Ovary (tissue), 9 donors: ENCODE data around the gene ELL2. TPM values are rescaled to one million over a fixed set of nuclear protein-coding genes. Genes with fewer than 3 reads are reported as not detected.

ENCODE experiments used
- DNase-seq, 5 donors: peaks; one replicate each; pipeline ENCODE4 v3.0.0-alpha.2; 2019 to 2020
- H3K27ac ChIP-seq, 2 donors: fragments of 200-600 bp; one replicate each; pipeline versions ENCODE4 v1.5.1 to v1.8.0; 2019 to 2022
- H3K27me3 ChIP-seq: fragments of 200-600 bp; one replicate; pipeline ENCODE4 v1.8.0; 2022
- H3K36me3 ChIP-seq: fragments of 200-600 bp; sonication (generic); one replicate; pipeline ENCODE4 v1.5.1; 2019
- H3K4me1 ChIP-seq: one replicate; pipeline ENCODE4 v1.8.1; 2013; ENCODE audit warnings: mild to moderate bottlenecking, moderate library complexity; ENCODE audit not compliant: insufficient read depth
- H3K4me3 ChIP-seq: fragments of 200-600 bp; sonication (generic); one replicate; pipeline ENCODE4 v1.5.1; 2017
- H3K9me3 ChIP-seq, 2 donors: fragments of 200-600 bp in 1 of 2; sonication (generic) in 1 of 2; one replicate each; pipeline versions ENCODE4 v1.5.1 to v1.8.1; 2013 to 2019; ENCODE audit warnings: mild to moderate bottlenecking in 1 of 2, moderate library complexity in 1 of 2
- EP300 ChIP-seq: sonication (generic); formaldehyde crosslinking; IDR thresholded peaks from one replicate; pipeline ENCODE4 v1.6.1; 2017; ENCODE audit warnings: antibody characterized with exemption
- POLR2A ChIP-seq: fragments of 450-650 bp; IDR thresholded peaks from one replicate; pipeline ENCODE4 v1.6.1; 2017; ENCODE audit warnings: antibody characterized with exemption, mild to moderate bottlenecking, moderate library complexity
- WGBS, 3 donors: extraction: QIAGEN DNeasy Blood & Tissue Kit in 1 of 3; methylation state at CpG; one replicate each; pipeline versions ENCODE4 v1.1.5 to v1.1.7; 2013 to 2017; 5-methylcytosine and 5-hydroxymethylcytosine counted together
- intact Hi-C, 4 donors: fragments of 100-400 bp; cut with DNase I; formaldehyde crosslinking; loops; one replicate each; pipeline versions ENCODE4 v1.11.0 to v1.15.1; 2022 to 2023
- polyA plus RNA-seq, 2 donors: library from polyadenylated mRNA; stranded (reverse); fragments of 200-250 nt in 1 of 2; fragments of 350-450 nt in 1 of 2; fragmentation: Illumina TruSeq in 1 of 2; extraction: RNeasy Lipid Tissue Mini Kit (QIAGEN cat#74804) in 1 of 2; gene quantifications; one replicate each; pipeline ENCODE4 v1.2.3, GENCODE V29; 2013 to 2014
- total RNA-seq, 7 donors: library from RNA; depleted of rRNA in 2 of 7; stranded (reverse); fragments of >200 nt in 2 of 7; fragmentation: NEBNext Ultra II Directional in 3 of 7; extraction: Animal tissue kit (Norgen Biotek cat#: 25700) in 3 of 7; gene quantifications; one replicate each; pipeline versions ENCODE4 v1.1.0 to v1.2.4, GENCODE V29; 2016 to 2023
- TF ChIP-seq, protein P1 (sequence below), 3 donors: fragments of 450-650 bp in 2 of 3; fragments of 200-600 bp in 1 of 3; IDR thresholded peaks; one replicate each; pipeline versions ENCODE4 v1.5.1 to v1.8.0; 2016 to 2022; ENCODE audit warnings: antibody characterized with exemption in 3 of 3, mild to moderate bottlenecking in 1 of 3
- donor health status: DM: no; HTN: no; CAD: no; lungs with moderate emphysema.
- donor health status: DM: no; HTN: no; CAD: no.
- donor health status: Bipolar disorder and iron deficiency.
- donor health status: DM: yes; HTN: yes; CAD: no.
- donor health status: DM: no; HTN: no; CAD: no.
- donor health status: DM: yes; HTN: yes; CAD: no.

The ELL2 gene
- total and polyA plus RNA-seq, 9 donors = 7.2 to 73.2 (median 25.1) TPM

DNA sequence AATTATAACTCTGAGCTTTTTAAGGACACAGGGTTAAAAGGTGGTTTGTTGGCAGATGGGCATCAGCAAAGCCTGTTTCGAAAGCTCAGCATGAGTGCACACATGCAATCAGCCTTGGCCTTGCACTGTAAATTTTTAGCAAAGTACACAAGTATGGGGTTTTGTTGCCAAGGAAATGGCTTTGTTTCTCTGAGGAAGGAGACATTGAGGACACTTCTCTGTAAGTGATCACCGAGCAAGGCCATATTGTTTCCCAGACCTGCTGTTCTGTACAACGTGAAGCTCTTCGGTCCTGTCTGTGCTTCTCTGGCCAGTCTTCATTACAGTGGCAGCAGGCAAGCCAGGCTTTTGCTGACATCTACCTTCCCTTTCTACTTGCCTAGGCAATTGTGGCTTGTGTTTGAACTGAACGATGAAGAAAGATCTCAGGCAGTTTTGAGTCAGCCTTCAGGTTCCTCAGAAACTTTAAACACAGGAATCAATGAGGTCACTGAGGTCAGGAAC lies 111.2 kb downstream of the ELL2 start:
- H3K36me3 ChIP-seq = no peaks in the 10 kb centered on the region
- H3K4me3 ChIP-seq = no peak overlapping the region
- TF ChIP-seq, protein P1, sequence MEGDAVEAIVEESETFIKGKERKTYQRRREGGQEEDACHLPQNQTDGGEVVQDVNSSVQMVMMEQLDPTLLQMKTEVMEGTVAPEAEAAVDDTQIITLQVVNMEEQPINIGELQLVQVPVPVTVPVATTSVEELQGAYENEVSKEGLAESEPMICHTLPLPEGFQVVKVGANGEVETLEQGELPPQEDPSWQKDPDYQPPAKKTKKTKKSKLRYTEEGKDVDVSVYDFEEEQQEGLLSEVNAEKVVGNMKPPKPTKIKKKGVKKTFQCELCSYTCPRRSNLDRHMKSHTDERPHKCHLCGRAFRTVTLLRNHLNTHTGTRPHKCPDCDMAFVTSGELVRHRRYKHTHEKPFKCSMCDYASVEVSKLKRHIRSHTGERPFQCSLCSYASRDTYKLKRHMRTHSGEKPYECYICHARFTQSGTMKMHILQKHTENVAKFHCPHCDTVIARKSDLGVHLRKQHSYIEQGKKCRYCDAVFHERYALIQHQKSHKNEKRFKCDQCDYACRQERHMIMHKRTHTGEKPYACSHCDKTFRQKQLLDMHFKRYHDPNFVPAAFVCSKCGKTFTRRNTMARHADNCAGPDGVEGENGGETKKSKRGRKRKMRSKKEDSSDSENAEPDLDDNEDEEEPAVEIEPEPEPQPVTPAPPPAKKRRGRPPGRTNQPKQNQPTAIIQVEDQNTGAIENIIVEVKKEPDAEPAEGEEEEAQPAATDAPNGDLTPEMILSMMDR (IDR thresholded peaks at IDR 0.05) = no peak
- TF ChIP-seq EP300 = no peak
- no peak for TF ChIP-seq POLR2A
- H3K27ac ChIP-seq = no peak overlapping the region
- H3K9me3 ChIP-seq = no peaks in the 10 kb centered on the region
- WGBS, 3 donors = 64 to 79% (median 74%) methylated on average over 5 of the region's 5 CpGs
- no peaks in the 10 kb centered on the region for H3K27me3 ChIP-seq
- intact Hi-C loops = loop anchor here in 2 of 4 donors (10.0 kb wide), 1 partner anchor 484 kb away; no protein-coding TSS in a partner anchor
- no peaks in the 10 kb centered on the region for H3K4me1 ChIP-seq
- DNase-seq = no peak

DNA sequence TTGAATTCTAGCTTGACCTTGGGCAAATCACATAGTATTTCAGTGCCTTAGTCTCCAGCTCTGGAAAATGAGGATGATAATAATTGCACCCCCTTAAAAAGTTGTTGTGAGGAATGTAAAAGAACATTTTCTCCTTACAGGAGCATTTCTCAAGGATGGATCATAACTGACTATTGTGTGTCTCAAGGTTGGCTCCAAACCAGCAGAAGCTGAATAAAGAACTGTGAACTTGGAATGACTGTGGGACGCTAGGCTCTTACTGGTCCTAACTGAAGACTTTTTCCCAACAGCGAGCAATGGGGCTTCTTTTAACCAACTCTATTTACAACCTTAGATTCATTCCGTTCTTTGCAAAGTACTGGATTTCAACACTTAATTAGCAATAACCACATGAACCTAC lies 113.0 kb downstream of the ELL2 start:
- TF ChIP-seq, protein P1 (IDR thresholded peaks at IDR 0.05) = no peak
- Histone ChIP-seq H3K4me3 (no peak overlapping the region), H3K9me3 (no peaks in the 10 kb centered on the region), H3K27ac (no peak overlapping the region), H3K27me3 (no peaks in the 10 kb centered on the region), H3K36me3 (no peaks in the 10 kb centered on the region), H3K4me1 (no peaks in the 10 kb centered on the region)
- DNase-seq = no peak
- 49 to 59% (median 55%) methylated on average over 3 of the region's 3 CpGs for WGBS, 3 donors
- intact Hi-C loops = loop anchor here (5.0 to 10.0 kb wide), 7 partner anchors 64 to 206 kb away; partner anchors contain the start of gene RFESD (in 1 of the 4)

DNA sequence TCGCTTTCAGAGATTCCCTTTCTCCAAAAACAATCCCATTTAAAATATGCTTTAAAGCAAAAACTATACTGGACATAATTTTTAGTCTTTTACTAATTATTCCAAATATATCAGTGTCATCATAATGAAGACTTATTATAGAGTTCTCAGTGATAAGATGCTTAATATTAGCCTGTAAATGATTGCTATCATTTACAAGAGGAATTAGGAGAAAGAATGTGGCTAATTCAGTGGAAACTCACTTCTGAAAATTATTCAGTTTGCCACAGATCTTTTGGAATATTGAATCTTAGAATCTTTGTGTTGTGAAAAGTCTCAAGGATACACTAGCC lies 114.4 kb downstream of the ELL2 start:
- no peaks in the 10 kb centered on the region for H3K36me3 ChIP-seq
- intact Hi-C loops = loop anchor here (2.0 to 10.0 kb wide), 8 partner anchors 62 to 205 kb away; partner anchors contain the start of gene RFESD (in 1 of the 4)
- WGBS, 3 donors = 8 to 23% (median 17%) methylated on average over 1 of the region's 1 CpG
- no peak for DNase-seq
- no peak overlapping the region for H3K27ac ChIP-seq
- no peaks in the 10 kb centered on the region for H3K27me3 ChIP-seq
- no peak for TF ChIP-seq POLR2A
- no peak overlapping the region for H3K4me3 ChIP-seq
- no peaks in the 10 kb centered on the region for H3K4me1 ChIP-seq
- no peaks in the 10 kb centered on the region for H3K9me3 ChIP-seq

DNA sequence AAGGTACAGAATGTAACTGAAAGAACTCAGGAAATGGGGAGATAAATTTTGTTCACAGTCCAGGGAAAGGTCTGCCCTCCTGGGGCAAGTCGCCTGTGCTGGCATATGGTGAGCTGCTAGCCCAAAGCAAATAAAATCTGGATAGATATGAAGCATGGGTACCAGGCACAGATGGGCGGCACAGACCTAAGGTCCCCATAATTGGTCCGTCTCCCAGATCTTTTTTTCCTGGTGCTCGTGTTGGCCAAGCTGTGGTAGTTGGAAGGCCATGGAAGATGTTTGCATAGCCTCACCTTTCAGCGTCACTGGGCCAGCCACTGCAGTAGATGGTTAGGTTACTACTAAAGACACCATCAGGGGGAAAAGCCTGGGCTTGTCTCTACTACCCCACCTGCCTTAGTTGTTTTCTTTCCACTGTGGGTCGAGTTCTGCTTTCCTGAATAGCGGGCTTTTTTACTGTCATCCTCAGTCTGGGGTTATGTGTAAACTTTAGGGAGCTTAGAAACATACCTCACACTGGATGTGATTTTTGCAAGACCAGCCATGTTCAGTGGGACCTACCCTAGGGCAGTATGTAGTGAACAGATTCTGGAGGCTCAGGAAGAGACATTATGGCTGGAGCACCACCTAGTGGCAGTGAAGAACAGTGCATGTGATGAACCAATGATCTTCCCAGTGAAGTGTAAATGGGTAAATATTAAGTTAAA lies 114.9 kb downstream of the ELL2 start:
- intact Hi-C loops = loop anchor here (2.0 to 10.0 kb wide), 8 partner anchors 62 to 204 kb away; partner anchors contain the start of gene RFESD (in 1 of the 4)
- Histone ChIP-seq H3K9me3 (no peaks in the 10 kb centered on the region), H3K4me3 (no peak overlapping the region), H3K27ac (no peak overlapping the region), H3K4me1 (no peaks in the 10 kb centered on the region), H3K36me3 (no peaks in the 10 kb centered on the region), H3K27me3 (no peaks in the 10 kb centered on the region)
- TF ChIP-seq, protein P1 (IDR thresholded peaks at IDR 0.05) = peak; percentile 72 to 93 (median 93)
- no peak for TF ChIP-seq POLR2A
- peak; percentile 59 to 81 (median 70) for DNase-seq
- 76 to 86% (median 77%) methylated on average over 7 of the region's 7 CpGs for WGBS, 3 donors

DNA sequence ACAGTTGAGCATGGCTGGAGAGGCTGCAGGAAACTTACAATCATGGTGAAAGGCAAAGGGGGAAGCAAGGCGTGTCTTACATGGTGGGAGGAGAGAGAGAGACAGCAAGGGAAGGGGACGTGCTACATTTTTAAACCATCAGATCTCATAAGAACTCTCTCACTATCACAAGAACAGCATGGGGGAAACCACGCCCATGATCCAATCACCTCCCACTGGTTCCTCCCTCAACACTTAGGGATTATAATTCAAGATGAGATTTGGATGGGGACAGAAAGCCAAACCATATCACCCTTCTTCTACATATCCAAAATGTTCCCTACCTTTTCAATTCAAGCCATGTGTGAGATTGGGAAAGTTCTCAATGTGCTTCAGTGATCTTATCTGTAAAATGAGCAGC lies 116.3 kb downstream of the ELL2 start:
- Histone ChIP-seq H3K36me3 (no peaks in the 10 kb centered on the region), H3K4me3 (no peak overlapping the region), H3K4me1 (no peaks in the 10 kb centered on the region), H3K9me3 (no peaks in the 10 kb centered on the region), H3K27me3 (no peaks in the 10 kb centered on the region), H3K27ac (no peak overlapping the region)
- intact Hi-C loops = loop anchor here (5.0 to 10.0 kb wide), 7 partner anchors 61 to 203 kb away; partner anchors contain the start of gene RFESD (in 1 of the 4)
- TF ChIP-seq EP300 (no peak), POLR2A (no peak)
- TF ChIP-seq, protein P1 (IDR thresholded peaks at IDR 0.05) = no peak
- WGBS, 3 donors = 81 to 88% (median 87%) methylated on average over 3 of the region's 3 CpGs
- DNase-seq = no peak
